Endothelial cell (in vitro differentiated cells): ENCODE results near the gene LETM1. TPM values are rescaled to one million over a fixed set of nuclear protein-coding genes. Genes with fewer than 3 reads are reported as not detected.
"Not testable (repeated sequence)": the region's sequence is repeated elsewhere in the genome, so short reads cannot be mapped to it uniquely, and the experiment has no call there.

Experiments used
- DNase-seq: peaks from one replicate; pipeline ENCODE4 v3.0.0; 2021; ENCODE audit warnings: low spot score
- H3K27ac Mint-ChIP-seq: one replicate; pipeline ENCODE4 v1.8.0; 2021; ENCODE audit warnings: mixed read lengths, inconsistent platforms; ENCODE audit not compliant: unreplicated experiment
- H3K27me3 Mint-ChIP-seq: one replicate; pipeline ENCODE4 v1.8.0; 2021; ENCODE audit warnings: mild to moderate bottlenecking, moderate library complexity, mixed read lengths, inconsistent platforms; ENCODE audit not compliant: unreplicated experiment
- H3K36me3 Mint-ChIP-seq: one replicate; pipeline ENCODE4 v1.8.0; 2021; ENCODE audit warnings: mild to moderate bottlenecking, low read depth, mixed read lengths, inconsistent platforms; ENCODE audit not compliant: unreplicated experiment
- H3K4me1 Mint-ChIP-seq: one replicate; pipeline ENCODE4 v1.8.0; 2021; ENCODE audit warnings: mild to moderate bottlenecking, mixed read lengths, inconsistent platforms; ENCODE audit not compliant: unreplicated experiment
- H3K4me3 Mint-ChIP-seq: one replicate; pipeline ENCODE4 v1.8.0; 2021; ENCODE audit warnings: mild to moderate bottlenecking, mixed read lengths, inconsistent platforms; ENCODE audit not compliant: unreplicated experiment
- H3K9me3 Mint-ChIP-seq: one replicate; pipeline ENCODE4 v1.8.0; 2021; ENCODE audit warnings: mixed read lengths, inconsistent platforms; ENCODE audit not compliant: unreplicated experiment
- CTCF ChIP-seq: fragments of 200-600 bp; sonication (generic); IDR thresholded peaks from one replicate; pipeline ENCODE4 v1.5.0; 2021; ENCODE audit warnings: antibody characterized with exemption; ENCODE audit not compliant: unreplicated experiment
- total RNA-seq: library from RNA; stranded (reverse); fragmentation: NEBNext Ultra II Directional; extraction: Animal tissue kit (Norgen Biotek cat#: 25700); gene quantifications from one replicate; pipeline ENCODE4 v1.2.1, GENCODE V29; 2021; ENCODE audit not compliant: unreplicated experiment

The LETM1 gene
- total RNA-seq, 1 donor from 2014 or later = 37.1 TPM

GRCh38 chr4:1839282-1839681 is 16.7 kb downstream of the LETM1 start:
- no peaks in the 10 kb centered on the region for H3K27me3 Mint-ChIP-seq
- no peak overlapping the region for H3K27ac Mint-ChIP-seq
- H3K36me3 Mint-ChIP-seq = peaks cover 33% of the 10 kb centered on the region
- no peaks in the 10 kb centered on the region for H3K4me1 Mint-ChIP-seq
- DNase-seq = no peak
- no peak for TF ChIP-seq CTCF
- H3K9me3 Mint-ChIP-seq = no peaks in the 10 kb centered on the region
- H3K4me3 Mint-ChIP-seq = no peak overlapping the region

GRCh38 chr4:1837069-1837468 is 18.9 kb downstream of the LETM1 start:
- Mint-ChIP-seq H3K4me3 (no peak overlapping the region), H3K4me1 (no peaks in the 10 kb centered on the region), H3K27ac (no peak overlapping the region), H3K36me3 (peaks cover 27% of the 10 kb centered on the region), H3K27me3 (no peaks in the 10 kb centered on the region), H3K9me3 (no peaks in the 10 kb centered on the region)
- DNase-seq = no peak
- TF ChIP-seq CTCF = no peak

- Mint-ChIP-seq H3K27ac (no peak overlapping the region), H3K4me3 (no peak overlapping the region), H3K4me1 (no peaks in the 10 kb centered on the region), H3K36me3 (peaks cover 30% of the 10 kb centered on the region), H3K27me3 (no peaks in the 10 kb centered on the region), H3K9me3 (no peaks in the 10 kb centered on the region)
- DNase-seq = no peak
- no peak for TF ChIP-seq CTCF
Measured at GRCh38 chr4:1836650-1837049, 19.3 kb downstream of the LETM1 start.

- H3K4me3 Mint-ChIP-seq, H3K27me3 Mint-ChIP-seq, H3K9me3 Mint-ChIP-seq, H3K4me1 Mint-ChIP-seq, H3K27ac Mint-ChIP-seq, DNase-seq: not testable (repeated sequence)
- peaks cover 28% of the 10 kb centered on the region for H3K36me3 Mint-ChIP-seq
Measured at GRCh38 chr4:1835836-1836235, 20.1 kb downstream of the LETM1 start.

- Mint-ChIP-seq H3K9me3 (peaks cover 3% of the 10 kb centered on the region), H3K27ac (no peak overlapping the region), H3K4me3 (no peak overlapping the region), H3K4me1 (no peaks in the 10 kb centered on the region), H3K27me3 (no peaks in the 10 kb centered on the region), H3K36me3 (peaks cover 38% of the 10 kb centered on the region)
- no peak for DNase-seq
- TF ChIP-seq CTCF = no peak
Measured at GRCh38 chr4:1834047-1834775, 21.7 kb downstream of the LETM1 start.
